HL-60/S4 treated with phorbol 12-myristate 13-acetate at 8.2 ng/mL for 4 days and 3 days (cell line): ENCODE measurements around the gene ITPR3.
"Not testable (repeated sequence)": the region's sequence is repeated elsewhere in the genome, so short reads cannot be mapped to it uniquely, and the experiment has no call there.

ENCODE experiments used
- in situ Hi-C: fragments of 300-500 bp; cut with MboI; formaldehyde crosslinking; loops from 2 replicates; pipeline ENCODE4 v1.15.0; 2022; ENCODE audit warnings: low sequenced_read_pairs

Gene ITPR3

GRCh38 chr6:33610779-33611732, 10.1 kb upstream of the ITPR3 start:
- in situ Hi-C loops = no loop called here

GRCh38 chr6:33613146-33613794, 7.9 kb upstream of the ITPR3 start:
- in situ Hi-C loops = no loop called here

- in situ Hi-C loops = no loop called here
Measured at GRCh38 chr6:33613795-33614168, 7.3 kb upstream of the ITPR3 start.

GRCh38 chr6:33616113-33616512, 5.0 kb upstream of the ITPR3 start:
- in situ Hi-C loops = no loop called here

GRCh38 chr6:33616913-33617312, 4.2 kb upstream of the ITPR3 start:
- in situ Hi-C loops = no loop called here

- in situ Hi-C loops = no loop called here
Measured at GRCh38 chr6:33619166-33619840, 1.8 kb upstream of the ITPR3 start.

- in situ Hi-C loops = no loop called here
Measured at GRCh38 chr6:33620158-33620855, 815 bp upstream of the ITPR3 start.

- in situ Hi-C loops = no loop called here
Measured at GRCh38 chr6:33621711-33622388, 728 bp downstream of the ITPR3 start.

- in situ Hi-C loops = no loop called here
Measured at GRCh38 chr6:33622456-33623431, 1.6 kb downstream of the ITPR3 start.

- in situ Hi-C loops = no loop called here
Measured at GRCh38 chr6:33623895-33624381, 2.8 kb downstream of the ITPR3 start.

GRCh38 chr6:33624856-33625255, 3.7 kb downstream of the ITPR3 start:
- in situ Hi-C loops = no loop called here

GRCh38 chr6:33627876-33628275, 6.8 kb downstream of the ITPR3 start:
- in situ Hi-C loops = no loop called here

- in situ Hi-C loops = no loop called here
Measured at GRCh38 chr6:33628401-33628964, 7.4 kb downstream of the ITPR3 start.

GRCh38 chr6:33630014-33630413, 8.9 kb downstream of the ITPR3 start:
- in situ Hi-C loops = no loop called here

GRCh38 chr6:33631521-33631920, 10.4 kb downstream of the ITPR3 start:
- in situ Hi-C loops = not testable (repeated sequence)

GRCh38 chr6:33631971-33632557, 10.9 kb downstream of the ITPR3 start:
- in situ Hi-C loops = no loop called here

GRCh38 chr6:33632558-33633039, 11.5 kb downstream of the ITPR3 start:
- in situ Hi-C loops = no loop called here

GRCh38 chr6:33633084-33633461, 12.0 kb downstream of the ITPR3 start:
- in situ Hi-C loops = no loop called here
